OCI-M2 (cell line): ENCODE measurements around the gene GATAD2A.

Source experiments
- DNase-seq: peaks from one replicate; lab custom pipeline; 2025; ENCODE audit not compliant: unreplicated experiment; lab: John Stamatoyannopoulos, UW

The GATAD2A gene

DNA sequence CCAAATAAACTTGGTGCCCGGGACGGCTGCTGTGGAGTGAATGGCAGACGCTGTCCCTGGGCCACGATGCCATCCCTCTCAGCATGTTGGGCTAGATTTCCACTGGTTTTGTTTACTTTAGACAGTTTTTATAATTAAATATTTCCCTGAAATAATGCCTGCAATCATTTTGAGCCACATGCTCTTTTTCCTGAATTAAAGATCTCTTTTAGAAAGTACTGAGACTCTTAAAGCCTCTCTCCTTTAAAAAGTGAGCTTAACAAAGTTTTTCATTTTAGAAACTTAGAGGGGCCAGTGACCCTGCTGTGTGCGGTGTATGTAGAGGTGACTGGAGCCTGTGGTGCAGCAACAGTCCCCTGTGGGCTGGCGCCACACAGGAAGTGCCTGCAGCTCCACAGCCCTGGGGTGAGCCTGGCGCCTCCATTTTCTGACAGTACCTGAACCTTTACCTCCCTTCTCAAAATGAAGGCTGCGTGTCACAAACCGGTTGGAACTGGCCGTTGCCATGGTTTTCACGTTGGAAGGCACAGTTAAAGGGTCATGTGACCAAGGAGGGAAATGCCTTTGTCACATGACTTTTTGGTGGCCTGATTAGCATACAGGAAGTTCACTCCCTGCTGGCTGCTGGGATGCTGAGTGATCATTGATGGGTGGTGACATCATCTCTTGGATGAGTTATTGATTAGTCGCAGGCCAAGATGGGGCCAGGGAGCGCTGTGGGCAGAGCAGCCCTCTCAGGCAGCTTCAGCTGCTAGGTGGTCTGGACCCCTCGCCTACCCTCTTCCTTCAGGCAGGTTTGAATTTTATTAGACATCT, 83.6 kb downstream of the GATAD2A start:
- no peak for DNase-seq

DNA sequence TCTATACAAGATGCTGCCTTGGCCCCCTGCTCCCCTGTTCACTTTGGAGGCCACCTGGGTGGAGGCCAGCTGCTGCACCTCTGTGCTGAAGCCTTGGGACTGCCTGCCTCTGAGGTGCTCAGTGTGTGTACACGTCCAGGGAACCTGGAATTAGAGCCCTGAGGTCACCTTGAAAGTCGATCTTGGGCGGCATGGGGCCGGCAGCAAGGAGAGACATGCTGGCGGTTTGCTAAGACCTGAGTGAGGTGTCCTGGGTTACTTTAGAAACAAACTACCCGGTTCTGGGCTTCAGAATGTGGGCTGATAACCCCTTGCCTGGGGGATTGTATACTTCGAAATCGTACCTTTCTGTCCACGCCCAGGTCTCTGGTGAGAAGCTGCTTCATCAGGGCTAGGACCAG, 84.3 kb downstream of the GATAD2A start:
- no peak for DNase-seq

DNA sequence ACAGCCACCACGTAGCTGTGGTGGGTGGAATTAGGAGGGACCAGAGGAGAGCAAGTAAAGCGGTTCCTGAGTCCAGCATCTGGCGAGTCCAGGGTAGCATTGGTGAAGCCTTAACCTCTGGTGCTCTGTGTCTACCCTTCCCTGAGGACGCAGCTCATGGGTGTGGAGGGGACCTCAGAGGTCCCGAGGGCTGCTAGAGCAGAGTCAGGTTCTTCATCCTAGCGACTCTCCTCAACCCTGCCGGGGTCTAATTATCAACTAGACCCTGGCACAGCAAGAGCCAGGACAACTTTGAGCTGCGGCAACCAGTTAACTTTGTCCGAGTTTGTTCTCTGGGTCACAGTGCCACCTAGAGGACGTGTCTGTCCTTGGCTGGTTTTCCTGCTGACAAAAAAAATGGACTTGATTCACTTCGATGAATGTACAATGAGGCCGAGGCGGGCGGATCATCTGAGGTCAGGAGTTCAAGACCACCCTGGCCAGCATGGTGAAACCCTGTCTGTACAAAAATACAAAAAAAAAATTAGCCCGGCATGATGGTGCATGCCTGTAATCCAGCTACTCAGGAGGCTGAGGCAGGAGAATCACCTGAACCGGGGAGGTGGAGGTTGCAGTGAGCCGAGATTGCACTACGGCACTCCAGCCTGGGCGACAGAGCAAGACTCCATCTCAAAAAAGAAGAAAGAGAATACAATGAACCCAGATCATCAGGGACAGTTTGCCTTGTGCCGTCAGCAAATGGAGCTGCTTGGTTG, 84.9 kb downstream of the GATAD2A start:
- peak; percentile 27 for DNase-seq

DNA sequence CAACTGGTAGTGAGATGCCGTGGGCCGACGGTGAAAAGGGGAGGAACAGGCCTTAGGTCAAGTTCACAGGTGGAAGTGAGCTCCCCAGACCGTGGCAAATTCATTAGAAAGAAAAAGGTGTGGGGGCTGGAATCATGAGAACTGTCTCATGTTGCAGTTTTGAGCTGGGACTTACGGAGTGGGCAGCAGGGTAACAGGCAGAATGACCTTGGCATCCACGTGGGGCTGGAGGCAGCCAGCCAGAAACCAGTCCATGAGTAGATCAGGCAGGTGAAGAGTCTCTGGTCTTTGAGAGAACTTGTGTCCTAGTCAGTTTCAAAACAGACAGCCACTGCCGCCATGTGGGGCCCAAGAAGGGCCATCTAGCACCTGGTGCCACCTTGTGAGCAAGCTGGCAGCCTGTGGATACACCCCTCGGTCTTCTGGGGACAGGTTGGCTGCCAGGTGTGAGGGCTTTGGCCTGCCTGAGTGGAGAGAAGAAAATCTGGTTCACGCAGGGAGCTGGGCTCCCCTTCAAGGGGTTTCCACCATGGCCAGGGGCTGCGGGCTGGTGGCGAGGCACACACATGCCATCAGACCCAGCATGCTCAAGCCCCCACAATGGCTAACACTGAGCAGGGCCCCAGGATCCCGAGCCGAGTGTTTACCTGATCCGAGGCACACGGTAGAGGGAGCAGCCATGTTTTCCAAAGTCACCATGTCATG, 86.0 kb downstream of the GATAD2A start:
- DNase-seq = no peak

DNA sequence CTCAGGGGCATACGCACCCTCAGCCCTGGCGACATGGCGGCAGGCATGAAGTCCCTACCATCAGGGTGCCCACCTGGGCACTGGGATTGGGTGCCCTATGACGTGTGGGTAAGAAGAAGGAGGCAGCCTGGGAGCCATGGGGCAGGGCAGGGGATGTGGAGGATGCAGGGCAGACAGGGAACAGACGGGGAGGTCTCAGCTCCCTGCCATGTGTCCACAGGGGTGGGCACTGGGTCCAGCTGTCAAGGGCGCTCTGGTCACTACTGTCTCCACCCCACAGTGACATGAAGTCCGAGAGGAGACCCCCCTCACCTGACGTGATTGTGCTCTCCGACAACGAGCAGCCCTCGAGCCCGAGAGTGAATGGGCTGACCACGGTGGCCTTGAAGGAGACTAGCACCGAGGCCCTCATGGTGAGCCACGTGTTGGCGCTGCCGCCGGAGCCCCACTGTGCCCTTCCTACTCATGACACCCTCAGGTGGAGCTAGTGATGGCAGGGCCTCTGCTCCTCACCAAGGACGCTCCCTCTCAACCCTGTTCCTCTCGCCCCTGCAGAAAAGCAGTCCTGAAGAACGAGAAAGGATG, 86.6 kb downstream of the GATAD2A start:
- no peak for DNase-seq

DNA sequence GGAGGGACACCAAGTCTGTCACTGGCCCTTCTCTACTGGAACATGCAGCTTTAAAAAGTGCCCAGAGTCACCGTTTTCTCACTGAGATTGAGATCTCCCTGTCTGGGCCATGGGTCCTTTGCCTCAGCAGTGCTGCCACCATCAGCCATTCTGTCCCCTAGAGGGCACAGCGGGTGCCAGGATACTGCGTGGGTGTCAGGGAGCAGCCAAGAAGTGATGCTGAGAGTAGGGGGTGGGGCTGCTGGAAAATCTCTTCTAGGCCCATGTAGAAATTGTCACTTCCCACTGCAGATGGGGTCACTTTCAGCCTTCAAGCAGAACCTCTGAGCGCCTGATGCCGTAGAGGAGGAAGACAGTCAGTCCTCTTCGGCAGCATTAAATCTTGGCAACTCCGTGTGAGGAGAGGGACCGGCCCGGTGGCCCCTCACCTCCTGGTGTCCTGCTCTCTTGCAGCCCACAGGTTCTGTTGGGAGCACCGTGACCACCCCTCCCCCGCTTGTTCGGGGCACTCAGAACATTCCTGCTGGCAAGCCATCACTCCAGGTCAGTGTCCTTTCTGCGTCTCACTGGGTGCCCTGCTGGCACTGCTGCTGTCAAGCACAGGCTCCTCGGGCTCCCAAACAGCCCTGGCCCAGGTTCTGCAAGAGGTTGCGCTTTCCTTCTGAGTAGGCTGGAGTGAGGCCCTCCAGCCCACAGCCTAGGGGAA, 88.5 kb downstream of the GATAD2A start:
- no peak for DNase-seq

DNA sequence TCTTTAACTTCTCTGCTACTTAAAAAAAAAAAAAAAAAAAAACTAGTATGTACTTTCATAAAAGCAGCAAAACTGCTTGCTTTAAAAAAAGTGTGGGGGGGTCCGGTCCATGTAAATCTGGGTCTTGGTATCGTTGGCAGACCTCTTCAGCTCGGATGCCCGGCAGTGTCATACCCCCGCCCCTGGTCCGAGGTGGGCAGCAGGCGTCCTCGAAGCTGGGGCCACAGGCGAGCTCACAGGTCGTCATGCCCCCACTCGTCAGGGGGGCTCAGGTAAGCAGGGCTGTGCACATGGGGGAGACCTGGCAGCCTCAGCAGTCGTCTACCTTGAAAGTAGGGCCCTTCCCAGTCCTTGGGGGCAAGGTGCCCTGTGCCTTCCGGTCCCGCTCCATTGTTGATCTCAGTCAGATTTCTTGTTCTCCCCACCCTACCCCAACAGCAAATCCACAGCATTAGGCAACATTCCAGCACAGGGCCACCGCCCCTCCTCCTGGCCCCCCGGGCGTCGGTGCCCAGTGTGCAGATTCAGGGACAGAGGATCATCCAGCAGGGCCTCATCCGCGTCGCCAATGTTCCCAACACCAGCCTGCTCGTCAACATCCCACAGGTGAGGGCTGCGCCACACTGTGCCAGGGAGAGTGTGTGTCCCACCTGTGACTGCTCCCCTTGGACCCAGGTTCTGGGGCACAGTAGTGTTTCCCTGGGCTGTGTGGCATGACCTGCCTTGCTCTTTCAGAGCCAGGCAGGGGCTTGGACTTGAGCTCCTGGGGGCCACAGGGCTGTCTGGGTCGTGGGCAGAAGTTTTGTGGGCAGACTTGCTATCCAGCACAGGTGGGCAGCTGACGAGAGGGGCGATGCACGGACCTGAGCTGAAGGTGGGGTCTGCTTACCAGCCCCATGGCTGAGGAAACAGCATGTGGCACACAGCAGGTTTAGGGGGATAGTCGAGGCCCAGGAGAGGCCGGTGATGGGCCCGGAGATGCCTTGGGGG, 90.4 kb downstream of the GATAD2A start:
- no peak for DNase-seq

DNA sequence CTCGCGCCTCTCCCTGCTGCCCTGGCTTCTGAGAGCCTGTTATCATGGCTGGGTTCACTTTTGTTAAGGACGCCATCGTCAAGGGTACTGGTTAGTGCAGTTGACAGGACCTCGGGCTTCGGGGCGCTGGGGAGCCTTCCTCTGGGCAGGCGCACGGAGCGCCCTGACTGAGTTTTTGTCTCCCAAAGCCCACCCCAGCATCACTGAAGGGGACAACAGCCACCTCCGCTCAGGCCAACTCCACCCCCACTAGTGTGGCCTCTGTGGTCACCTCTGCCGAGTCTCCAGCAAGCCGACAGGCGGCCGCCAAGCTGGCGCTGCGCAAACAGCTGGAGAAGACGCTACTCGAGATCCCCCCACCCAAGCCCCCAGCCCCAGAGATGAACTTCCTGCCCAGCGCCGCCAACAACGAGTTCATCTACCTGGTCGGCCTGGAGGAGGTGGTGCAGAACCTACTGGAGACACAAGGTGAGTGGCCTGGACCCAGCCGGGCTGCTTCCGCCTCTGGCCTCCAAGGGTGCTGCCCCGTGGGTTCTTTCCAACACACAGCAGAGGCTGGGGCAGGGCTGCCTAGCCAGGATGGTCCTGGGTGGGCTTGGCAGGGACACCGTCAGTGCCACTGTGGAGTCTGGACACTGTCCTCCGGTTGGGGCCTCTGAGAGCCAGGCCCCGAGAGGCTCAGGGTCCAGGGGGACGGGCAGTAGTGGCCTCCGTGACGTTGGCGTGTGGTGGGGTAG, 92.9 kb downstream of the GATAD2A start:
- DNase-seq = no peak

DNA sequence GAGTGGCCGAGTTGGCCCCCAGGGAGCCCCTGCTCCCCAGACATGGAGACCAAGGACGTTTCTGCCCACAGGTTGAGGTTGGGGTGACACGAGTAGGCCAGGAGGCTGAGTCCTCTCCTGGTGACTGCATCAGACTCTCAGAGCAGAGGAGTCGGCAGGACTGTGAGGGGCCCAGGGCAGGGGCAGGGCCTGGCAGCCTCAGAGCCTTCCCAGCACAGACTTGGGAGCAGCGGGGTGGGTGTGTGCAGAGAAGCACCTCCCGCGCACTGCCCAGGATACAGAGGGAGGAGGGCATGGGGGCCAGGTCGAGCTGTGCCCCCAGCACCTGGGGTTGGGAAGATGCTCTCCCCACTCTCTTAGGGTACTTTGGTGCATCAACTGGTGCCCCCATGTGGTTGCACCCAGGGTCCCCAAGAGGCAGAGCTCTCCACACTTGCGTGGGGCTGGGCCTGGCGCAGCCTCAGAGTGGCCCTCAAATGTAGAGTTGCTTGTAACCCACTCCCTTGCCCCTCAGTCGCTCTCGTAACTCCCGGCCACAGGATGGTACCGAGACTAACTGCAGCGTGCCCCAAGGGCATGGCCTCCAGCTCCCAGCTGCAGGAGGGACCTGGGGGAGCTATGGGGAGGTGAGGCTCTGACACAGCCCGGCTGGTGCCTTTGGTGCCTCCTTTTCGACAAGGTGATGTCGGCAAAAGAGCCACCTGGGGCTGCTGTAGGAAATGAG, 94.0 kb downstream of the GATAD2A start:
- no peak for DNase-seq

DNA sequence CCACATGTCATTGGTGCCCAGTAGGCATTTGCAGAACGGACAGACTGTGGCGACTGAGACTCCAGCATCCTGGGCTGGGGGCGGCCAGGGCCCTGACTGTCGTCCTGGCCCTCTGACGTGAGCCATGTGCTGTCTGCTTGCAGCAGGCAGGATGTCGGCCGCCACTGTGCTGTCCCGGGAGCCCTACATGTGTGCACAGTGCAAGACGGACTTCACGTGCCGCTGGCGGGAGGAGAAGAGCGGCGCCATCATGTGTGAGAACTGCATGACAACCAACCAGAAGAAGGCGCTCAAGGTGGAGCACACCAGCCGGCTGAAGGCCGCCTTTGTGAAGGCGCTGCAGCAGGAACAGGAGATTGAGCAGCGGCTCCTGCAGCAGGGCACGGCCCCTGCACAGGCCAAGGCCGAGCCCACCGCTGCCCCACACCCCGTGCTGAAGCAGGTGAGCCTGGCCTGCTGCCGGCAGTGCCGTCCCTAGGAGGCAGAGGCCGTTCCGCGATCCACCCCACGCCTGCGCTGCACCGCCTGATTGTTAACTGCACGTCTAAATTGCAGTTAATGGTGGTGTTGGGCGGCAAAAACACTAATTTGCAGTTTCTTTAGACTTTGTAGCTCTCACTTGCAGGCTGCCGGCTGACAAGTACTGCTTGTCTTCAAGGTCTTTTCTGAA, 95.6 kb downstream of the GATAD2A start:
- DNase-seq = no peak

DNA sequence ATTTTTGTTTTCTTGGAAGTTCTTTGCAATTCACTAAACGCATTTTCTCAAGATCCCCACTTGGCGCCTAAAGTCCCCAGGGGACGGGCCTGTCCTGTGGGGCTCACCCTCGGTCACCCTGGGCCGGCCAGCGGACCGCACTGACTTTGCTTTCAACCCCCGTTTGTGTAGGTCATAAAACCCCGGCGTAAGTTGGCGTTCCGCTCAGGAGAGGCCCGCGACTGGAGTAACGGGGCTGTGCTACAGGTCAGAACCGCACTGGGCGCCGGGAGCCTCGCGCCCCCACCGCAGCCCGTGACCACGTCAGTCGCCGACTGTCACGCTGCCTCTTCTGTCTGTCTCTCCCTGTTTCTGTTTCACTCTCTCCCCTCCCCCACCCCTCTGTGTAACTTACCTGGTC, 96.3 kb downstream of the GATAD2A start:
- DNase-seq = no peak

DNA sequence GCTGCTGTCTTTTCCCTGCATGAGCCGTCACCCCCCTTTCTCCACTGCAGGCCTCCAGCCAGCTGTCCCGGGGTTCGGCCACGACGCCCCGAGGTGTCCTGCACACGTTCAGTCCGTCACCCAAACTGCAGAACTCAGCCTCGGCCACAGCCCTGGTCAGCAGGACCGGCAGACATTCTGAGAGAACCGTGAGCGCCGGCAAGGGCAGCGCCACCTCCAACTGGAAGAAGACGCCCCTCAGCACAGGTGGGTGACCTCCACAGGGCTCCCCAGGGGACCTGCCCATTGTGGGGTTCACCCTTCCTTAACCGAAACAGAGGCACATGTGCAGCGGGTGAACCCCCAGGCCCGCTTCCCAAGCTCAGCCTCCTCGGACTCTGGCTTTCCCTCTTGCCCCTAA, 96.8 kb downstream of the GATAD2A start:
- no peak for DNase-seq

DNA sequence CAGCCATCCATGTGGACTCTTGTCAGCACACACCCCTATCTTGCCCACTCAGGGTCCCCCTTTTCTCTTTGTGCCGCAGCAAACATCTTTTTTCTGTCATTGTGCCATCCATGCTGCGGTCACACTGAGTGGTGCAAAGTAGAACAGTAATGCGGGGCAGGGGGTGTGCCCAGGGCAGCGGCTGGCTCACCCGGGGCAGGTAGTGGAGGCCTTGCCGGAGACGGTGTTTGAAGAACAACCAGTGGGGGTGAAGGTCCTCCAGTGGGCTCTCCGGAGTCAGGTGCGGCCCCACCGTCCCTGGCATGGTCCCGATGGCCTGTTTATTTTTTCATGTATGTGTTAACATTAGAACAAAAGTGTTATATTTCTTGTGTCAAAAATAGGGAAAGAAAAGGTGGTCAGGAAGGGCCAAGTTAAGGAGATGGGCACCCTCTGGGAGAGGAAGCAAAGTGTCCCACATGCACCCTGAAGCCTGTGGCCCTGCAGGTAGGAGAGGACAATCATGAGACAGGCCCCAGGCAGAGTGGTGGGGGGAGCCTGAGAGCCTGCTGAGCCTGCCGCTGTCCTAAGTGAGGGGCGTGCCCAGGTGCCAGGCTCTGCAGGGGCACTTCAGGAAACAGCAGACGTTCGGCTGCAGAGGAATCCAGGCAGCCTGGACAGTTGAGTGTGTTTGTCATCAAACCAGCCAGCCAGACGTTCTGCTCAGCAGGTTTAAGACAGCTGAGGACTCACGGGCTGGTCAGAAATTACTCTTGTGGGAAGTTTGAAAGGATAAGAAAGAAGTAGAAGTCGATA, 97.5 kb downstream of the GATAD2A start:
- no peak for DNase-seq

DNA sequence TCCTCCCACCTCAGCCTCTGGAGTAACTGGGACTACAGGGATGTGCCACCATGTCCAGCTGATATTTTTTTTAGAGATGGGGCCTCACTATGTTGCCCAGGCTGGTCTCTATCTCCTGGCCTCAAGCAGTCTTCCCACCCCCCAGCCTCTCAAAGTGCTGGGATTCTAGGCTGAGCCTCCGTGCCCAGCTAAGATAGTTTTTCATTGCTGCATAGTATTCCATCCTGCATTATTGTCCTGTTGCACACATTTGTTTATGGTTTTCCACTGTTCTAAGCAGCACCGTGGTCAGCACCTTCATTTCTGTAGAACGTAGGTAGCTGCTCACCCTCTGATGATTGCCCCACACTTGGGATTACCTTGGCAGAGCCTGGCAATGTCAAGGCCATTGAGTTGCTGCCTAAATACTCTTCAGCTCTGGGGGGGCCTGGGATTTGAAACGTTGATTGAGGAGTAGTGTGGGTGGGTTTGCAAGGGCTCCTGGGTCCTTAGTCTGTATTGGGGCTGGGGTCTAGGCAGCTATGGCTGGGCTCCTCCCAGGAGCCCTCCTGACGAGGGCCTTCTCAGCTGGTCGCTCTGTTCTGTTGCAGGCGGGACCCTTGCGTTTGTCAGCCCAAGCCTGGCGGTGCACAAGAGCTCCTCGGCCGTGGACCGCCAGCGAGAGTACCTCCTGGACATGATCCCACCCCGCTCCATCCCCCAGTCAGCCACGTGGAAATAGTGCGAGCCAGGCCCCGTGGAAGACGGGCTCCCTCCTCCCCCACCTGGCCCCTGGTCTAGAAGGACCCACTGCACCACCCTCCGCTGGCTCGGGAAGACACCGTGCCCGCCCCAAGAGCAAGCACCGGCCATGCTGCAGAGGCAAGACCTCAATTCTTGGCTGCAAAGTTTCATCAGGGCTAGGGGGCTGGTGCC, 99.5 kb downstream of the GATAD2A start:
- no peak for DNase-seq

DNA sequence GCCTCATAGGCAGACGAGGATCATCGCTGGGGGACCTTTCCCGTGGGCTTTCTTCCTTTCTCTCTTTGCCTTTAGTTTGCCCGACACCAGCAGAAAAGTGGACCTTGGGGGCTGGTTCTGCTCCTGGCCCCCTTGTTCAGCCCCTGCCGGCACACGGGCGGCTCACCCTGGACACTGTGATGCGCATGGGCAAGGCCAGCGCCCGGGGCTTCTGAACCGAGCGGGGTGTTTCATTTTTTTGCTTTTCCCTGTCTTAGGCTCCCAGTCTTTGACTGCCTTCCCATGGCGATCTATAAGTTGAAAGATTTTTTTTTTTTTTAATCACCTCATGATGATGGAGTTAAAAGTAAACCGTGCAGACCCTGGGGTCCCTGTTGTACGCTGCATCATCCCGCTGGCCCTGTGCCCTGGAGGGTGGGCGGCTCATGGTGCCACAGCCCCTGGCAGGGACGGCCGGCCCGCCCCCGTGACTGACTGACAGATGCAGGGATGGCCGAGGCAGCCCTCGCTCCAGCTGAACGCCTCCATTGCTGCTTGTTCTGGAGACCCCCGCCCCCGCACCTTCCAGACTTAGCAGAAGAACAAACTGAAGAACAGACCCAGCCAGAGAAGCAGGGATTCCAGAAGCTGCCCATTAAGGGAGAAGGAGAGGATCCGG, 100.3 kb downstream of the GATAD2A start:
- no peak for DNase-seq
